Ascending aorta (tissue), 2 donors: Measurements from ENCODE around the gene IL4R. TPM values are rescaled to one million over a fixed set of nuclear protein-coding genes. Genes with fewer than 3 reads are reported as not detected.
A peak's percentile ranks its signal among the peaks of the same experiment; 100 is the strongest.

Experiments
- DNase-seq, 2 donors: peaks; one replicate each; pipeline ENCODE4 v3.0.0-alpha.2; 2019; ENCODE audit warnings: low spot score in 2 of 2
- H3K27ac ChIP-seq, 2 donors: fragments of 200-600 bp; sonication (generic); one replicate each; pipeline ENCODE4 v1.5.1; 2016 to 2017; ENCODE audit warnings: mild to moderate bottlenecking in 1 of 2
- H3K27me3 ChIP-seq: fragments of 200-600 bp; sonication (generic); one replicate; pipeline ENCODE4 v1.5.1; 2017
- H3K36me3 ChIP-seq, 2 donors: fragments of 200-600 bp; sonication (generic); one replicate each; pipeline ENCODE4 v1.5.1; 2016
- H3K4me1 ChIP-seq, 2 donors: fragments of 200-600 bp; sonication (generic); one replicate each; pipeline ENCODE4 v1.5.1; 2016 to 2017; ENCODE audit warnings: mild to moderate bottlenecking in 1 of 2
- H3K4me3 ChIP-seq, 2 donors: fragments of 200-600 bp; sonication (generic); one replicate each; pipeline ENCODE4 v1.5.1; 2016 to 2017; ENCODE audit warnings: mild to moderate bottlenecking in 1 of 2
- H3K9me3 ChIP-seq, 2 donors: fragments of 200-600 bp; sonication (generic); one replicate each; pipeline ENCODE4 v1.5.1; 2016
- CTCF ChIP-seq, 3 experiments: fragments of 200-600 bp in 2 of 3; fragments of 450-650 bp in 1 of 3; sonication (generic) in 2 of 3; IDR thresholded peaks; one replicate each; pipeline ENCODE4 v1.5.1; 2016 to 2019; ENCODE audit warnings: antibody characterized with exemption in 3 of 3, mild to moderate bottlenecking in 1 of 3, moderate library complexity in 1 of 3
- intact Hi-C: fragments of 100-400 bp; cut with DNase I; formaldehyde crosslinking; loops from one replicate; pipeline ENCODE4 v1.15.1; 2023
- total RNA-seq: library from RNA; depleted of rRNA; stranded (reverse); fragments of >200 nt; gene quantifications from one replicate; pipeline ENCODE4 v1.1.0, GENCODE V29; 2016

IL4R gene
- total RNA-seq, 1 donor from 2014 or later: 88.7 TPM

GRCh38 chr16:27365142-27366089 lies 51.6 kb downstream of the IL4R start:
- H3K36me3 ChIP-seq: peaks cover 20 to 32% of the 10 kb centered on the region in 2 donors
- H3K9me3 ChIP-seq: no peaks in the 10 kb centered on the region
- peaks cover 0 to 5% of the 10 kb centered on the region in 2 donors for H3K4me1 ChIP-seq
- no peaks in the 10 kb centered on the region for H3K27me3 ChIP-seq
- intact Hi-C loops: loop anchor here (10.0 kb wide), 1 partner anchor 51 kb away; the partner anchor contains the start of gene IL4R
- DNase-seq: no peak
- no peak overlapping the region for H3K27ac ChIP-seq
- no peak for TF ChIP-seq CTCF (IDR thresholded peaks at IDR 0.05)
- no peak overlapping the region for H3K4me3 ChIP-seq

- intact Hi-C loops: loop anchor here (1.0 to 10.0 kb wide), 2 partner anchors 52 to 212 kb away; partner anchors contain the start of gene IL4R
- peaks cover 13 to 20% of the 10 kb centered on the region in 2 donors for H3K36me3 ChIP-seq
- H3K9me3 ChIP-seq: no peaks in the 10 kb centered on the region
- H3K4me1 ChIP-seq: peaks cover 0 to 5% of the 10 kb centered on the region in 2 donors
- TF ChIP-seq CTCF (IDR thresholded peaks at IDR 0.05): no peak
- DNase-seq: no peak
- H3K4me3 ChIP-seq: no peak overlapping the region
- H3K27ac ChIP-seq: peak overlapping the region; percentile 44 to 59
- no peaks in the 10 kb centered on the region for H3K27me3 ChIP-seq
Observed at GRCh38 chr16:27366687-27367460, 53.1 kb downstream of the IL4R start.

- TF ChIP-seq CTCF (IDR thresholded peaks at IDR 0.05): peak; percentile 53 to 85 (median 81)
- H3K27ac ChIP-seq: peak overlapping the region; percentile 44 to 59
- H3K4me1 ChIP-seq: peaks cover 0 to 5% of the 10 kb centered on the region in 2 donors
- H3K27me3 ChIP-seq: no peaks in the 10 kb centered on the region
- peak overlapping the region; percentile 13 to 41 for H3K4me3 ChIP-seq
- intact Hi-C loops: loop anchor here (1.0 to 10.0 kb wide), 4 partner anchors 53 to 212 kb away; partner anchors contain the start of gene IL4R
- H3K36me3 ChIP-seq: peaks cover 10 to 12% of the 10 kb centered on the region in 2 donors
- peak; percentile 43 to 87 for DNase-seq
- H3K9me3 ChIP-seq: no peaks in the 10 kb centered on the region
Observed at GRCh38 chr16:27367461-27368357, 53.9 kb downstream of the IL4R start.

GRCh38 chr16:27368358-27368722 lies 54.6 kb downstream of the IL4R start:
- intact Hi-C loops: loop anchor here (1.0 to 10.0 kb wide), 3 partner anchors 54 to 190 kb away; partner anchors contain the start of gene IL4R
- Histone ChIP-seq H3K36me3 (peaks cover 4 to 6% of the 10 kb centered on the region in 2 donors), H3K27me3 (no peaks in the 10 kb centered on the region), H3K4me1 (peaks cover 0 to 5% of the 10 kb centered on the region in 2 donors), H3K27ac (no peak overlapping the region), H3K4me3 (peak overlapping the region; percentile 13 to 41), H3K9me3 (no peaks in the 10 kb centered on the region)
- DNase-seq: no peak
- no peak for TF ChIP-seq CTCF (IDR thresholded peaks at IDR 0.05)
